Effector memory CD4-positive, alpha-beta T cell (primary cell): ENCODE results near the gene PAX9.

Experiments
- DNase-seq, 3 donors: peaks; one replicate each; pipeline ENCODE4 v3.0.0-alpha.2; 2020
- H3K27ac ChIP-seq: 2 replicates; pipeline ENCODE4 v1.7.0; 2013; ENCODE audit warnings: mild to moderate bottlenecking, low read length, moderate library complexity; ENCODE audit not compliant: insufficient read depth, poor library complexity, severe bottlenecking
- H3K27me3 ChIP-seq: replicated peaks from 2 replicates; pipeline ENCODE4 v1.7.0; 2013; ENCODE audit warnings: mild to moderate bottlenecking, low read length; ENCODE audit not compliant: insufficient read depth, control insufficient read depth, poor library complexity, severe bottlenecking
- H3K36me3 ChIP-seq: 2 replicates; pipeline ENCODE4 v1.7.0; 2013; ENCODE audit warnings: mild to moderate bottlenecking, low read length, moderate library complexity; ENCODE audit not compliant: control insufficient read depth, insufficient read depth
- H3K4me1 ChIP-seq: 2 replicates; pipeline ENCODE4 v1.7.0; 2013; ENCODE audit warnings: low read length, mild to moderate bottlenecking; ENCODE audit not compliant: control insufficient read depth, insufficient read depth, poor library complexity, severe bottlenecking
- H3K4me3 ChIP-seq: 2 replicates; pipeline ENCODE4 v1.7.0; 2013; ENCODE audit warnings: low read length, low read depth, mild to moderate bottlenecking; ENCODE audit not compliant: insufficient read depth, poor library complexity, severe bottlenecking
- H3K9me3 ChIP-seq: 2 replicates; pipeline ENCODE4 v1.7.0; 2013; ENCODE audit warnings: mild to moderate bottlenecking, low read length, moderate library complexity; ENCODE audit not compliant: control insufficient read depth

The PAX9 gene

GRCh38 chr14:36726128-36726527 lies 64.5 kb downstream of the PAX9 start:
- no peaks in the 10 kb centered on the region for H3K9me3 ChIP-seq
- H3K36me3 ChIP-seq = no peaks in the 10 kb centered on the region
- no peak overlapping the region for H3K27ac ChIP-seq
- no peaks in the 10 kb centered on the region for H3K27me3 ChIP-seq
- H3K4me1 ChIP-seq = no peaks in the 10 kb centered on the region
- DNase-seq = no peak
- H3K4me3 ChIP-seq = no peak overlapping the region
